Adrenal gland (tissue), 12 donors: ENCODE results near the gene GOLGA8J. TPM values are rescaled to one million over a fixed set of nuclear protein-coding genes. Genes with fewer than 3 reads are reported as not detected.
"Not testable (repeated sequence)": the region's sequence is repeated elsewhere in the genome, so short reads cannot be mapped to it uniquely, and the experiment has no call there.

Source experiments
- DNase-seq, 7 donors: peaks; one replicate each; pipeline ENCODE4 v3.0.0-alpha.2; 2019 to 2020
- H3K27ac ChIP-seq, 5 donors: fragments of 200-600 bp; sonication (generic) in 4 of 5; 1 replicate in 3 of 5; 2 replicates in 2 of 5; pipeline versions ENCODE4 v1.5.1 to v1.8.0; 2016 to 2020; ENCODE audit warnings: mild to moderate bottlenecking in 1 of 5
- H3K27me3 ChIP-seq: fragments of 200-600 bp; 2 replicates; pipeline ENCODE4 v1.8.0; 2021
- H3K36me3 ChIP-seq, 2 donors: fragments of 200-600 bp; replicated peaks in 1 of 2; 1 replicate in 1 of 2; 2 replicates in 1 of 2; pipeline versions ENCODE4 v1.5.1 to v1.8.0; 2018 to 2022
- H3K4me1 ChIP-seq, 2 donors: fragments of 200-600 bp; replicated peaks in 1 of 2; 1 replicate in 1 of 2; 2 replicates in 1 of 2; pipeline versions ENCODE4 v1.5.1 to v1.8.0; 2018 to 2021
- H3K4me3 ChIP-seq, 4 donors: fragments of 200-600 bp; sonication (generic) in 3 of 4; one replicate each; pipeline ENCODE4 v1.5.1; 2016 to 2018
- H3K9me3 ChIP-seq, 3 donors: fragments of 200-600 bp; sonication (generic) in 1 of 3; replicated peaks in 1 of 3; 1 replicate in 2 of 3; 2 replicates in 1 of 3; pipeline versions ENCODE4 v1.5.1 to v1.8.0; 2016 to 2021
- CTCF ChIP-seq, 6 experiments: fragments of 450-650 bp in 4 of 6; fragments of 200-600 bp in 2 of 6; sonication (generic) in 1 of 6; IDR thresholded peaks; 1 replicate in 5 of 6; 2 replicates in 1 of 6; pipeline versions ENCODE4 v1.5.1 to v1.8.0; 2016 to 2021; ENCODE audit warnings: antibody characterized with exemption in 6 of 6, mild to moderate bottlenecking in 2 of 6, moderate library complexity in 1 of 6
- POLR2A ChIP-seq, 2 donors: fragments of 450-650 bp; IDR thresholded peaks; one replicate each; pipeline ENCODE4 v1.6.1; 2017; ENCODE audit warnings: antibody characterized with exemption in 2 of 2, mild to moderate bottlenecking in 2 of 2, moderate library complexity in 1 of 2
- WGBS, 4 donors: extraction: QIAGEN DNeasy Blood & Tissue Kit in 2 of 4; methylation state at CpG; one replicate each; pipeline versions ENCODE4 v1.1.5 to v1.1.7; 2013 to 2017; 5-methylcytosine and 5-hydroxymethylcytosine counted together
- intact Hi-C, 2 donors: fragments of 100-400 bp; cut with DNase I; formaldehyde crosslinking; loops; one replicate each; pipeline versions ENCODE4 v1.14.1 to v1.15.0; 2022 to 2023
- polyA plus RNA-seq, 3 donors: library from polyadenylated mRNA; stranded (reverse); fragments of 200-250 nt in 2 of 3; fragments of 350-450 nt in 1 of 3; fragmentation: Illumina TruSeq in 1 of 3; extraction: RNeasy Lipid Tissue Mini Kit (QIAGEN cat#74804) in 1 of 3; gene quantifications; one replicate each; pipeline ENCODE4 v1.2.3, GENCODE V29; 2013 to 2014
- total RNA-seq, 9 donors: library from RNA; depleted of rRNA in 4 of 9; stranded (reverse); fragments of >200 nt in 4 of 9; fragments of 120-200 nt in 1 of 9; fragmentation: NEBNext Ultra II Directional in 1 of 9; extraction: Animal tissue kit (Norgen Biotek cat#: 25700) in 1 of 9; gene quantifications; one replicate each; pipeline versions ENCODE4 v1.1.0 to v1.2.4, GENCODE V29; 2013 to 2023
- donor health status: healthy with polysubstance abuse.
- donor health status: Bipolar disorder and iron deficiency.
- donor health status: DM: yes; HTN: yes; CAD: no.
- donor health status: DM: no; HTN: no; CAD: no.
- donor health status: DM: no; HTN: no; CAD: no.
- donor health status: DM: yes; HTN: yes; CAD: no.

The GOLGA8J gene
- total and polyA plus RNA-seq, 12 donors: 0.29 TPM; not detected in 11

GRCh38 chr15:30065025-30065801 lies 17.5 kb upstream of the GOLGA8J start:
- H3K4me3 ChIP-seq: no peak overlapping the region
- H3K36me3 ChIP-seq: no peaks in the 10 kb centered on the region
- TF ChIP-seq POLR2A (IDR thresholded peaks at IDR 0.05) (no peak), CTCF (IDR thresholded peaks at IDR 0.05) (no peak)
- H3K27ac ChIP-seq: peak overlapping the region in 1 of 5 donors; percentile 20
- DNase-seq: no peak
- no peaks in the 10 kb centered on the region for H3K27me3 ChIP-seq
- no peaks in the 10 kb centered on the region for H3K9me3 ChIP-seq
- intact Hi-C loops: no loop called here
- 53 to 65% (median 60%) methylated on average over 12 of the region's 12 CpGs for WGBS, 4 donors
- H3K4me1 ChIP-seq: no peaks in the 10 kb centered on the region

- no peak for DNase-seq
- intact Hi-C loops: no loop called here
- TF ChIP-seq CTCF (IDR thresholded peaks at IDR 0.05) (no peak), POLR2A (IDR thresholded peaks at IDR 0.05) (no peak)
- Histone ChIP-seq H3K4me1 (no peaks in the 10 kb centered on the region), H3K4me3 (no peak overlapping the region), H3K36me3 (no peaks in the 10 kb centered on the region), H3K27me3 (no peaks in the 10 kb centered on the region), H3K9me3 (no peaks in the 10 kb centered on the region), H3K27ac (no peak overlapping the region)
- WGBS, 4 donors: 84 to 99% (median 90%) methylated on average over 7 of the region's 7 CpGs
These were observed 14.4 kb upstream of the GOLGA8J start for GRCh38 chr15:30068326-30068725.

- Histone ChIP-seq H3K4me1 (no peaks in the 10 kb centered on the region), H3K36me3 (no peaks in the 10 kb centered on the region), H3K4me3 (no peak overlapping the region), H3K9me3 (no peaks in the 10 kb centered on the region), H3K27me3 (no peaks in the 10 kb centered on the region), H3K27ac (no peak overlapping the region)
- TF ChIP-seq CTCF (IDR thresholded peaks at IDR 0.05) (no peak), POLR2A (IDR thresholded peaks at IDR 0.05) (no peak)
- intact Hi-C loops: loop anchor here in 1 of 2 donors (10.0 kb wide), 1 partner anchor 408 kb away; no protein-coding TSS in a partner anchor
- 63 to 72% (median 69%) methylated on average over 7 of the region's 7 CpGs for WGBS, 4 donors
- DNase-seq: no peak
These were observed 10.1 kb upstream of the GOLGA8J start for GRCh38 chr15:30072630-30073029.

- TF ChIP-seq POLR2A (IDR thresholded peaks at IDR 0.05) (no peak), CTCF (IDR thresholded peaks at IDR 0.05) (no peak)
- intact Hi-C loops: loop anchor here in 1 of 2 donors (10.0 kb wide), 1 partner anchor 409 kb away; no protein-coding TSS in a partner anchor
- Histone ChIP-seq H3K9me3 (no peaks in the 10 kb centered on the region), H3K27me3 (no peaks in the 10 kb centered on the region), H3K4me3 (no peak overlapping the region), H3K4me1 (no peaks in the 10 kb centered on the region), H3K27ac (no peak overlapping the region), H3K36me3 (no peaks in the 10 kb centered on the region)
- DNase-seq: no peak
- WGBS, 4 donors: 72 to 82% (median 77%) methylated on average over 4 of the region's 4 CpGs
These were observed 8.8 kb upstream of the GOLGA8J start for GRCh38 chr15:30073915-30074314.

- intact Hi-C loops, H3K27ac ChIP-seq, DNase-seq, H3K9me3 ChIP-seq, H3K4me3 ChIP-seq, H3K27me3 ChIP-seq, H3K4me1 ChIP-seq, H3K36me3 ChIP-seq: not testable (repeated sequence)
- 66 to 77% (median 72%) methylated on average over 5 of the region's 5 CpGs for WGBS, 4 donors
These were observed 1.9 kb upstream of the GOLGA8J start for GRCh38 chr15:30080816-30081215.

GRCh38 chr15:30097827-30098226 lies 15.1 kb downstream of the GOLGA8J start:
- H3K27ac ChIP-seq, H3K4me3 ChIP-seq, H3K9me3 ChIP-seq, H3K27me3 ChIP-seq, DNase-seq, H3K36me3 ChIP-seq, H3K4me1 ChIP-seq, intact Hi-C loops: not testable (repeated sequence)
- WGBS, 4 donors: no CpG with 5 or more reads among the region's 8 CpGs

- H3K4me1 ChIP-seq: not testable (repeated sequence)
These were observed 20.1 kb downstream of the GOLGA8J start for GRCh38 chr15:30102890-30103289.

More at GRCh38 chr15:30102890-30103289, 20.1 kb downstream of the GOLGA8J start:
- H3K27ac ChIP-seq, DNase-seq, H3K36me3 ChIP-seq, H3K27me3 ChIP-seq, H3K9me3 ChIP-seq, intact Hi-C loops, H3K4me3 ChIP-seq: not testable (repeated sequence)
- no CpG with 5 or more reads among the region's 12 CpGs for WGBS, 4 donors
